HG02885 (cell line): ENCODE data around the gene MRPS2.
"Not testable (repeated sequence)": the region's sequence is repeated elsewhere in the genome, so short reads cannot be mapped to it uniquely, and the experiment has no call there.

Experiments
- ATAC-seq: cut with Tn5 transposase; IDR thresholded peaks from one replicate; pipeline ENCODE4 v1.9.1; 2021; ENCODE audit warnings: mild to moderate bottlenecking; ENCODE audit not compliant: unreplicated experiment, poor library complexity

Gene MRPS2

GRCh38 chr9:135500525-135501260 lies at the start of gene MRPS2:
MRPS2 (plus strand) TSS chr9:135500682; CDS start chr9:135500711, 29 bp downstream.
- ATAC-seq = peak; percentile 85

GRCh38 chr9:135450956-135451355 lies 49.5 kb upstream of the MRPS2 start:
- ATAC-seq = no peak

DNA sequence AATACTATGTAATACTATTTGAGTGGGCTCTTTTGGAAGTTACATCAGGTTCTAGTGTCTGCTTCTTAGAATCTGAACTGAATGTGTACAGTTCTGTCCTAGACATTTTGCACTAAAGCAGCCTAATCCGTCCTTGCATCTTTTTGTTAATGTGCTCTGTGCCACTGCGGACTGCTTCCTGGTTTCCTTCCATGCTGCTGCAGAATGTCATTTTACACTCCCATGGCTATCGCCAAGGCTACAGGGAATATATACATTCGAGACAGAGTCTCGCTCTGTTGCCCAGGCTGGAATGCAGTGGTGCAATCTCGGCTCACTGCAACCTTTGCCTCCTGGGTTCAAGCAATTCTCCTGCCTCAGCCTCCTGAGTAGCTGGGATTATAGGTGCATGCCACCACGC lies 48.6 kb upstream of the MRPS2 start:
- not testable (repeated sequence) for ATAC-seq

- ATAC-seq = no peak
Measured at GRCh38 chr9:135454737-135455136, 45.7 kb upstream of the MRPS2 start.

GRCh38 chr9:135455401-135456030 lies 45.0 kb upstream of the MRPS2 start:
- ATAC-seq = no peak

- ATAC-seq = no peak
Measured at GRCh38 chr9:135456436-135457104, 43.9 kb upstream of the MRPS2 start.

- ATAC-seq = not testable (repeated sequence)
Measured at GRCh38 chr9:135458478-135458877, 42.0 kb upstream of the MRPS2 start.

DNA sequence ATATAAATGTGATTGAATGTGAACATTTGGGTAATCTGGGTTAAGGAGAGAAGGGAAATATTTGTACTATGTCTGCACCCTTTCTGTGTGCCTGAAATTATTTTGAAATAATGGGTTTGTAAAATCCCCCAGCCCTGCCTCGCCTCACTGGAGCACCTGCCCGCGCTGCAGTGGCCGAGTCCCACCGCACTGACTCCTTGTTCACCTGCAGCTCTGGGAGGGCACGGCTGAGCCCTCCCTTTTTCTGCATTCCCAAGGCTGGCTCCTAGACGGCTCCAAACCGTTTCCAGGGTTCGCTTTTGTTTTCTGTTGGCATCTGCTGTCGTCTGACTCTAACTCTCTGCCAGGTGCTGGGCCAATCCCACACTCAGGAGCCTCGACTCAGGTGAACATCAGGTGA lies 38.5 kb upstream of the MRPS2 start:
- ATAC-seq = no peak

DNA sequence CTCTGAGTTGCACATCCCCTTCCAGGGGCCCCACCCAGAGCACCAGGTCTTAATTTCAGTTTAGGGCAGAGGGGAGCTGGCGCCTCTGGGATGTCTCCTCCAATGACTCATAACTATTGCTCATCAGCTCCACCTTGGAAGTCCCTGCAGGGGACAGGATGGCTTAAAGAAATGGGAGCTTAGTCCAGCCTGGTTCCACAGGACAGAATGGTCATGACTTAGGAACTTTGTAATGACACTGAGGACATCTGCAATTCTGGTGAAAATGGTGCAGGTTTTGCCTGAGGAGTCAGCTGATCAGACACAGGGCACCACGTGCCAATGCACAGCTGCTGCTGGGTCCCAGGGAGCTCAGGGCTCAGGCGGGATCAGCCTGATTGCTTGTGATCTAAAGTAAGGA lies 37.3 kb upstream of the MRPS2 start:
- no peak for ATAC-seq

- no peak for ATAC-seq
Measured at GRCh38 chr9:135464181-135464580, 36.3 kb upstream of the MRPS2 start.

GRCh38 chr9:135468854-135469521 lies 31.5 kb upstream of the MRPS2 start:
- no peak for ATAC-seq

DNA sequence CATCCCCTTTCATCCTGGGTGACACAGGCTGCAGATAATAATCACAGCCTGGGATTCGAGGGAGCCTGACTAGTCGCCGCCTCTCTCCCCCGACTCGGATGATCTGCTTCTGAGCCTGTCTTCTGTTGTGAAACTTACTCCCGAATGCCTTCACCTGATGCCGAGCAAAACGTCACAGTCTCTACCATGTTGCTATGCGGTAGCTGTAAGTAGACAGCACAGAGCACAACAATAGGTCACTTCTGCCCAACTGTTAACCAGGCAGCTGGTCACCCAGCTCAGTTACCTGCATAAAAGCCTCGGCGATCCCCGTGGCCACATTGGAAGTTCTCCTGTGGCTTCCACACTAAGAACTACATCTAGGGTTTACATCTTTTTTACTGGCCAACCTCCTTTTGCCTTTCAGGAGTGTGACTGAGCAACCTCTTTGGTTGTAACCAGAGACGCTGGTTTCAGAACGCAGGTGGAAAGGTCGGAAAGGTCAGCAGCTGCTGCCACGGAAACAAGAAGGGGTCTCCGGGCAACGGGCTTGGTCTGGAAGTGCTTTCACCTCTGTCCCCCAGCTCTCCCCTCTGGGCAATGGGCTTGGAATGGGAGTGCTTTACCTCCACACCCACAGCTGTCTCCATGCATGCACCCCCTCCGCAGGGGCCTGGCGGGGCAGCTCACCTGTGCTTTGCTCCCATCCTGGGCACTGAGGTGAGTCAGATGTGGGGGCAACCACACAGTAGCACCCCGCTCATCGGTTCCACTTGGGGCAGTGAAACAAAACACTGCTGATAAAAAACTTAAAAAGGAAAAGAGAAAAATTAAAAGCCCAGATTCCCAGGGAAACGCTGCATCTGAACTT lies 28.5 kb upstream of the MRPS2 start:
- ATAC-seq = no peak

- ATAC-seq = no peak
Measured at GRCh38 chr9:135473972-135474543, 26.4 kb upstream of the MRPS2 start.

GRCh38 chr9:135474915-135475314 lies 25.6 kb upstream of the MRPS2 start:
- no peak for ATAC-seq

- no peak for ATAC-seq
Measured at GRCh38 chr9:135476561-135477355, 23.7 kb upstream of the MRPS2 start.

DNA sequence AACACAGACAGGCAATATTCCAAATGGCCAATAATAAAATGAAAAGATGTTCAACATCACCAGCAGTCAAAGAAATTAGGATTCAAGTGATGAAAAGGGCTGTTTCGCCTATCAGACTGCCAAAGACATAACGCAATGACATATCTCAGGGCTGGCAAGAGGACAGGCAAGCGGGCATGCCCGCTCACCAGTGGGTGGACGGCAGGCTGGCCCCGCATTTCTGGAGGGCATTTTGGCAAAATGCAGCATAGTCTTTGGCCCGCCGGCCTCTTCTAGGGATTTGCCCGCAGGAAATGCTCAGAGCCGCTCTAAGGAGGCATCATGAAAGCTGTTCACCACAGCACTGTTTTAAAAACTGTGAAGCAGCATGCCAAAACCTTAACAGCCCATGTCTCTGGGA lies 22.3 kb upstream of the MRPS2 start:
- no peak for ATAC-seq

- no peak for ATAC-seq
Measured at GRCh38 chr9:135478829-135479468, 21.5 kb upstream of the MRPS2 start.

- no peak for ATAC-seq
Measured at GRCh38 chr9:135479469-135480052, 20.9 kb upstream of the MRPS2 start, which contains the start of gene PPP1R26. PPP1R26 (plus strand) TSS chr9:135479782; CDS start chr9:135484511, 4,729 bp downstream.
